Activated T-helper 1 cell treated with anti-CD3 and anti-CD28 coated beads, Interleukin-12 subunit alpha, Interleukin-12 subunit beta, Interleukin-2, Interleukin-4 antibody, amounts not matched to agents 30 ng/mL and 10 ng/mL and 1 ng/mL, durations not matched to agents 14 hours and 24 hours and 36 hours (primary cell): ENCODE data around the gene ATG5. TPM values are rescaled to one million over a fixed set of nuclear protein-coding genes. Genes with fewer than 3 reads are reported as not detected.

ENCODE experiments used
- DNase-seq: peaks from one replicate; pipeline ENCODE4 v3.0.0; 2021; ENCODE audit warnings: low spot score
- H3K27ac Mint-ChIP-seq: one replicate; pipeline ENCODE4 v1.8.0; 2021; ENCODE audit warnings: mild to moderate bottlenecking, mixed read lengths
- H3K27me3 Mint-ChIP-seq: one replicate; pipeline ENCODE4 v1.8.0; 2022; ENCODE audit warnings: mild to moderate bottlenecking, moderate library complexity, mixed read lengths; ENCODE audit not compliant: insufficient read depth
- H3K36me3 Mint-ChIP-seq: one replicate; pipeline ENCODE4 v1.8.0; 2021; ENCODE audit warnings: low read depth, mixed read lengths
- H3K4me1 Mint-ChIP-seq: one replicate; pipeline ENCODE4 v1.8.0; 2021; ENCODE audit warnings: low read depth, mixed read lengths
- H3K4me3 Mint-ChIP-seq: one replicate; pipeline ENCODE4 v1.8.0; 2021; ENCODE audit warnings: mild to moderate bottlenecking, moderate library complexity, mixed read lengths
- H3K9me3 Mint-ChIP-seq: one replicate; pipeline ENCODE4 v1.8.0; 2021; ENCODE audit warnings: mixed read lengths
- intact Hi-C: fragments of 100-400 bp; cut with micrococcal nuclease; formaldehyde crosslinking; loops from one replicate; pipeline ENCODE4 v1.15.1; 2024
- total RNA-seq: library from RNA; stranded (reverse); gene quantifications from 2 replicates; pipeline ENCODE4 v1.2.3, GENCODE V29; 2022

Gene ATG5
- total RNA-seq, 1 donor from 2014 or later, result 36.7 TPM

DNA sequence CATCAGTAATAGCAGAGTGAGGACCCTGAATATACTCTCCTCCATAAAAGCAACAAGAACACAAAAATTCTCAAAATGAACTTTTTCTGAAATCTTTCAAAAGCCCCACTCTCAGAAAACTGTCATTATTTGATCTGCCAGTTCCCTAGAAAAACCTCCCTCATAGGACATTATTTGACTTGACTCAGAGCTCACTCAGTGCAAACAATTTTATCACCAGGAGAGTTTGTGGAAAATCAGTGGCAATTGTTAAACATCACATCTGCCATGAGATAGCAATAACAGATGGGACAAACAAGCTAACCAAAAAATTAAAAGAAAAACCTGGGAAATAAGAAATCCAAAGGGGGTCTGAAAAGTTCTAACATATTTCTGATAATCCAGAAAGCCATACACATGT, 100.0 kb downstream of the ATG5 start:
- Mint-ChIP-seq H3K4me3 (no peak overlapping the region), H3K9me3 (no peaks in the 10 kb centered on the region), H3K4me1 (peaks cover 57% of the 10 kb centered on the region), H3K27me3 (no peaks in the 10 kb centered on the region), H3K36me3 (peaks cover 17% of the 10 kb centered on the region), H3K27ac (peak overlapping the region; percentile 25)
- intact Hi-C loops, result no loop called here
- DNase-seq, result no peak

GRCh38 chr6:106223300-106223930, 102.1 kb downstream of the ATG5 start:
- peak; percentile 54 for DNase-seq
- Mint-ChIP-seq H3K36me3 (peaks cover 19% of the 10 kb centered on the region), H3K27ac (no peak overlapping the region), H3K9me3 (no peaks in the 10 kb centered on the region), H3K4me1 (peaks cover 59% of the 10 kb centered on the region), H3K4me3 (no peak overlapping the region), H3K27me3 (no peaks in the 10 kb centered on the region)
- intact Hi-C loops, result loop anchor here (1.0 to 5.0 kb wide), 13 partner anchors 37 to 792 kb away; partner anchors contain the start of gene PRDM1

DNA sequence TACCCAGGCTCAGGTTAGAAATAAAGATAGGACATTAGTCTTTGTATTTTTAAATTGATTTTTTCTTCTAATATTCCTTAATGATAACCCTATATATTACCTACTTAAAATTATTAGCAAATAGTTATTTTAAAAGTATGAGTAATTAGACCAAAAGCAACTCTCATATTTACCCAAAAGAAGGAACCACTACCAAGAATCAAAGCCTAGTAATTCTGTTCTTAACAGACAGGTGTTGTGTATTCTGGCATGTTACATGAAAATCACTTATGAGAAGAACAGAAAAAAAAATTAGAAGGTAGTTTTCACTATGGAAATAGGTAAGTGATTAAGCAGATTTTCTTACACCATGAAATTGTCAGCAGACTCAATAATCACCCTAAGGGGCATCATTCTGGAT, 105.1 kb downstream of the ATG5 start:
- intact Hi-C loops, result loop anchor here (5.0 kb wide), 2 partner anchors 423 to 618 kb away; no protein-coding TSS in a partner anchor
- Mint-ChIP-seq H3K27me3 (no peaks in the 10 kb centered on the region), H3K36me3 (peaks cover 16% of the 10 kb centered on the region), H3K9me3 (no peaks in the 10 kb centered on the region), H3K4me1 (peaks cover 42% of the 10 kb centered on the region), H3K27ac (no peak overlapping the region), H3K4me3 (no peak overlapping the region)
- no peak for DNase-seq

GRCh38 chr6:106216527-106216926, 109.0 kb downstream of the ATG5 start:
- intact Hi-C loops, result no loop called here
- Mint-ChIP-seq H3K27me3 (no peaks in the 10 kb centered on the region), H3K4me1 (peaks cover 25% of the 10 kb centered on the region), H3K4me3 (no peak overlapping the region), H3K36me3 (peaks cover 12% of the 10 kb centered on the region), H3K27ac (no peak overlapping the region), H3K9me3 (no peaks in the 10 kb centered on the region)
- DNase-seq, result no peak

GRCh38 chr6:106215608-106216007, 110.0 kb downstream of the ATG5 start:
- intact Hi-C loops, result no loop called here
- DNase-seq, result no peak
- Mint-ChIP-seq H3K27ac (no peak overlapping the region), H3K27me3 (no peaks in the 10 kb centered on the region), H3K9me3 (no peaks in the 10 kb centered on the region), H3K4me3 (no peak overlapping the region), H3K4me1 (peaks cover 21% of the 10 kb centered on the region), H3K36me3 (peaks cover 17% of the 10 kb centered on the region)

GRCh38 chr6:106214531-106214930, 111.0 kb downstream of the ATG5 start:
- H3K9me3 Mint-ChIP-seq, result no peaks in the 10 kb centered on the region
- no peak overlapping the region for H3K27ac Mint-ChIP-seq
- DNase-seq, result no peak
- peaks cover 15% of the 10 kb centered on the region for H3K36me3 Mint-ChIP-seq
- intact Hi-C loops, result no loop called here
- no peaks in the 10 kb centered on the region for H3K27me3 Mint-ChIP-seq
- peaks cover 14% of the 10 kb centered on the region for H3K4me1 Mint-ChIP-seq
- H3K4me3 Mint-ChIP-seq, result no peak overlapping the region

GRCh38 chr6:106213660-106214289, 111.8 kb downstream of the ATG5 start:
- no peak for DNase-seq
- Mint-ChIP-seq H3K27ac (no peak overlapping the region), H3K4me1 (peaks cover 13% of the 10 kb centered on the region), H3K36me3 (peaks cover 20% of the 10 kb centered on the region), H3K4me3 (no peak overlapping the region), H3K9me3 (no peaks in the 10 kb centered on the region), H3K27me3 (no peaks in the 10 kb centered on the region)
- intact Hi-C loops, result no loop called here

DNA sequence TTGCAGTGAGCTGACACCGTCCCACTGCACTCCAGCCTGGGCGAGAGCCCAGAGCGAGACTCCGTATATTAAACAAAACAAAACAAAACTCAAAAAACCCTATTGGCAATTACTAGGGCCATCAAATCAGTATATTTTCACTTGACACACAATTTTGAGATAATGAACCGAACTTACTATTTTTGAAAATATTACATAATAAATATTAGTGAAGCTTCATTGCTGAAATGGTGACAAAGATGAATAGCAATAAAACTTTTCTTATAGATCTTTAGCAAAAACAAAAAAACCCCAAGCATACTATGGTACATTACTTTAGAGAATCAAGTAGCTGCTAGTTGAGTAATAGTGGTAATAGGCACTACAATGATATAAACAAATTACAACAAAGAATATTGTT, 113.0 kb downstream of the ATG5 start:
- Mint-ChIP-seq H3K27me3 (no peaks in the 10 kb centered on the region), H3K36me3 (peaks cover 23% of the 10 kb centered on the region), H3K27ac (no peak overlapping the region), H3K9me3 (no peaks in the 10 kb centered on the region), H3K4me1 (peaks cover 13% of the 10 kb centered on the region), H3K4me3 (no peak overlapping the region)
- intact Hi-C loops, result no loop called here
- DNase-seq, result no peak

GRCh38 chr6:106206905-106207304, 118.7 kb downstream of the ATG5 start:
- H3K36me3 Mint-ChIP-seq, result peaks cover 39% of the 10 kb centered on the region
- intact Hi-C loops, result no loop called here
- no peak overlapping the region for H3K4me3 Mint-ChIP-seq
- no peak for DNase-seq
- H3K27ac Mint-ChIP-seq, result no peak overlapping the region
- peaks cover 25% of the 10 kb centered on the region for H3K4me1 Mint-ChIP-seq
- H3K27me3 Mint-ChIP-seq, result no peaks in the 10 kb centered on the region
- peaks cover 9% of the 10 kb centered on the region for H3K9me3 Mint-ChIP-seq

GRCh38 chr6:106204961-106205360, 120.6 kb downstream of the ATG5 start:
- no peaks in the 10 kb centered on the region for H3K27me3 Mint-ChIP-seq
- peaks cover 40% of the 10 kb centered on the region for H3K36me3 Mint-ChIP-seq
- DNase-seq, result no peak
- intact Hi-C loops, result loop anchor here (2.0 kb wide), 1 partner anchor 16 kb away; no protein-coding TSS in a partner anchor
- peaks cover 9% of the 10 kb centered on the region for H3K9me3 Mint-ChIP-seq
- H3K4me3 Mint-ChIP-seq, result no peak overlapping the region
- H3K4me1 Mint-ChIP-seq, result peaks cover 28% of the 10 kb centered on the region
- no peak overlapping the region for H3K27ac Mint-ChIP-seq

DNA sequence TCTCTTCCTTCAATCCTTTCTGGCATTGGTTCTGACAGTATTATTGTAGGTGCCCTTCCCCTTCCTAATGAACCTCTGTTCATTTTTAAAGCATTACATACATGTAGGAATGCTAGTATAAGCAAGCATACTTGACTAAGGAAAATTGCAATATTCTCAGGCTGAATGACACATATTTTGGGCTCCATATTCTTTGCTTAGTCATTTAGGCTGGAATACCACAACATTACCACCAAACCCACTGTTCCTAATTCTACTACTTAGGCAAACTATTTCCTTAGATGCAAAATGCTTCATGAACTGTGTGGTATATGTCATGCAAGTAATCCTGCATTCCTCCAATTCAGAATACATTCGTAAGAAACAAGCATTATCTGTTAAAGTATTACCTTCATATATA, 125.6 kb downstream of the ATG5 start:
- Mint-ChIP-seq H3K4me3 (no peak overlapping the region), H3K27ac (no peak overlapping the region), H3K4me1 (peaks cover 45% of the 10 kb centered on the region), H3K9me3 (peaks cover 7% of the 10 kb centered on the region), H3K27me3 (no peaks in the 10 kb centered on the region), H3K36me3 (peaks cover 46% of the 10 kb centered on the region)
- intact Hi-C loops, result no loop called here
- no peak for DNase-seq

- DNase-seq, result no peak
- H3K27me3 Mint-ChIP-seq, result no peaks in the 10 kb centered on the region
These were observed 126.2 kb downstream of the ATG5 start for GRCh38 chr6:106199331-106199730.

GRCh38 chr6:106197441-106197840, 128.1 kb downstream of the ATG5 start:
- peaks cover 53% of the 10 kb centered on the region for H3K4me1 Mint-ChIP-seq
- DNase-seq, result no peak
- no peak overlapping the region for H3K27ac Mint-ChIP-seq

More at GRCh38 chr6:106199331-106199730, 126.2 kb downstream of the ATG5 start:
- Mint-ChIP-seq H3K27ac (no peak overlapping the region), H3K4me1 (peaks cover 45% of the 10 kb centered on the region), H3K9me3 (peaks cover under 1% of the 10 kb centered on the region), H3K36me3 (peaks cover 41% of the 10 kb centered on the region), H3K4me3 (no peak overlapping the region)
- intact Hi-C loops, result no loop called here

More at GRCh38 chr6:106197441-106197840, 128.1 kb downstream of the ATG5 start:
- peaks cover 35% of the 10 kb centered on the region for H3K36me3 Mint-ChIP-seq
- H3K27me3 Mint-ChIP-seq, result no peaks in the 10 kb centered on the region
- H3K9me3 Mint-ChIP-seq, result no peaks in the 10 kb centered on the region
- H3K4me3 Mint-ChIP-seq, result no peak overlapping the region
- intact Hi-C loops, result no loop called here
